ENCODE results near the gene MTUS2.

DNA sequence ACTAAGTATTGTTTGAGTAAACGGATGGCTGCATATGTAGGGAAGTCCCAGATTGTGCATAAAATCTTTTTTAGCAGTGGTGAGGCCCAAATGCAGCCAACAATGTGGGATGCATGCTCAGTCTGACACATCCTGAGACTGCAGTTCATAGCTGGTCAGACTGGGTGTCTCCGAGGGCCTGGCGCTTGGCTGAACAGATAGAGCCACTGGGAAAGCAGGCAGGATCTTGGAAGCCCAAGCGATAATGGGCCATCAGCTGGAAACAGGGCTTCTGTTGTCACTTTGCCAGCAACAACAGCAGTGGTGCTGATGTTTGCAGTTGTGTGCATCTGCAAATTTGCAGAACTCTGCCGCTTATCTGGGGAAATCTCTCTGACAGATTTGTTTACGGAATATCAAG, 36.1 kb downstream of the MTUS2 start:
- no peak for TF ChIP-seq EZH2 (IDR thresholded peaks at IDR 0.05)
- TF ChIP-seq, protein P1, sequence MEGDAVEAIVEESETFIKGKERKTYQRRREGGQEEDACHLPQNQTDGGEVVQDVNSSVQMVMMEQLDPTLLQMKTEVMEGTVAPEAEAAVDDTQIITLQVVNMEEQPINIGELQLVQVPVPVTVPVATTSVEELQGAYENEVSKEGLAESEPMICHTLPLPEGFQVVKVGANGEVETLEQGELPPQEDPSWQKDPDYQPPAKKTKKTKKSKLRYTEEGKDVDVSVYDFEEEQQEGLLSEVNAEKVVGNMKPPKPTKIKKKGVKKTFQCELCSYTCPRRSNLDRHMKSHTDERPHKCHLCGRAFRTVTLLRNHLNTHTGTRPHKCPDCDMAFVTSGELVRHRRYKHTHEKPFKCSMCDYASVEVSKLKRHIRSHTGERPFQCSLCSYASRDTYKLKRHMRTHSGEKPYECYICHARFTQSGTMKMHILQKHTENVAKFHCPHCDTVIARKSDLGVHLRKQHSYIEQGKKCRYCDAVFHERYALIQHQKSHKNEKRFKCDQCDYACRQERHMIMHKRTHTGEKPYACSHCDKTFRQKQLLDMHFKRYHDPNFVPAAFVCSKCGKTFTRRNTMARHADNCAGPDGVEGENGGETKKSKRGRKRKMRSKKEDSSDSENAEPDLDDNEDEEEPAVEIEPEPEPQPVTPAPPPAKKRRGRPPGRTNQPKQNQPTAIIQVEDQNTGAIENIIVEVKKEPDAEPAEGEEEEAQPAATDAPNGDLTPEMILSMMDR (IDR thresholded peaks at IDR 0.05), result no peak
- TF ChIP-seq EZH2phosphoT487 (IDR thresholded peaks at IDR 0.05), result no peak

Data from neural progenitor cell (in vitro differentiated cells).